Epidermal melanocyte (primary cell): ENCODE measurements around the gene RTN3.
"Not testable (repeated sequence)": the region's sequence is repeated elsewhere in the genome, so short reads cannot be mapped to it uniquely, and the experiment has no call there.

Source experiments
- DNase-seq: peaks from one replicate; pipeline ENCODE4 v3.0.0; 2011; ENCODE audit warnings: low spot score; ENCODE audit not compliant: insufficient read length

Gene RTN3

GRCh38 chr11:63681321-63682065 lies at the start of gene RTN3:
Gene RTN3, plus strand, starts transcription at chr11:63681500. Its CDS starts 137 bp downstream, at chr11:63681637.
- peak; percentile 89 for DNase-seq

DNA sequence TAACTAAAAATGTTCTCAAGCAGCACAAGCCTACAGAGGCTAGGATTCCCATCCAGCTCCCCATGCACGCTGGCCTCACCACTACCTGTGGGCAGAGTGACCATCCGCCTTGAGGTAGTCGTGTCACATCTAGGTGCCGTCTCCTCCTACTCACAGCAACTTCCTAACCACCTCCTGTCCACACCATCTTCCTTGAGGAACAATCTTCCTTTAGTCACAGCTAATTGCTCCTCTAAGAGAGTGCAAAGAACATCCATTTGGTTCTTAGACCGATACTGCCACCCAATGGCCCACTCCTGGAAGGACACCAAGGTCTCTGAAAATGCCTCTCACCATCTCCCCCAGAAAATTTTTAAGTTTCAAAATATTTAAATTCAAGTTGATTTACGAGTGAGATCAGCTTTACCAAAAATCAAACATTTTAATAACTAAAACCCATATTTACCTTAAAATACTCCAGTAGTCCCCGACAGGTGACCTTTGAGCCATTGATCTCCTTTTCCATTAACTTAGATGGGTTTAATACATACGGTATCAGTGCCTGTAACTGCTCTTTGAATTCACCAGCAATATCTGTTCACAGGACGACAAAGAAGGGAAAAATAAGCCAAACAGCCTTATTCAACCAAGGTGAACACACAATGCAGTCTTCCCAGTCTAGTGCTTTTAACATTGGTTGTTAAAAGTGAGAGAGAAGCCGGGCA lies 45.4 kb upstream of the RTN3 start:
- peak; percentile 68 for DNase-seq

- DNase-seq = not testable (repeated sequence)
These were observed 42.9 kb upstream of the RTN3 start for GRCh38 chr11:63638436-63638835.

DNA sequence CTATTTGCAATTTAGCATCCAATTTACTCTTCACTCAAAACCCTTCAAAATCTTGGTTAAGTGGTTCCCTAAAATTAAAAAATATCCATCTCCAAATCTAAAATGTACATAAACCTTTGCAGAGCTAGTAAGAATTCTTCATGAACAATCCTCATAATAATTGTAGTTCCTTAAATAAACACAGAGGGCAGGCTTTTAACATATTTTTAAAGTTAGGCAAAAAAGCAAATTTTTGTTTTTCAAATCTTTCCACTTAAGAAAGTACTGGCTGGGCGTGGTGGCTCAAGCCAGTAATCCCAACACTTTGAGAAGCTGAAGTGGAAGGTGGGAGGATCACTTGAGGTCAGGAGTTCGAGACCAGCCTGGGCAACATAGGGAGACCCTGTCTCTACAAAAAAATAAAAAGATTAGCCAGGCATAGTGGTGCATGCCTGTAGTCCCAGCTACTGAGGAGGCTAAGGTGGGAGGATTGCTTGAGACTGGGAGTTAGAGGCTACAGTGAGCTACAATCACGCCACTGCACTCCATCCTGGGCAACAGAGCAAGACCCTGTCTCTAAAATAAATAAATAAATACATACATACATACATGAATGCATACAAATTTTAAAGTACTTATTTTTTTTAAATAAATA lies 42.0 kb upstream of the RTN3 start:
- no peak for DNase-seq

- no peak for DNase-seq
These were observed 39.6 kb upstream of the RTN3 start for GRCh38 chr11:63641727-63642126.

GRCh38 chr11:63643205-63643604 lies 38.1 kb upstream of the RTN3 start:
- DNase-seq = no peak

GRCh38 chr11:63652671-63653070 lies 28.6 kb upstream of the RTN3 start:
- DNase-seq = no peak

DNA sequence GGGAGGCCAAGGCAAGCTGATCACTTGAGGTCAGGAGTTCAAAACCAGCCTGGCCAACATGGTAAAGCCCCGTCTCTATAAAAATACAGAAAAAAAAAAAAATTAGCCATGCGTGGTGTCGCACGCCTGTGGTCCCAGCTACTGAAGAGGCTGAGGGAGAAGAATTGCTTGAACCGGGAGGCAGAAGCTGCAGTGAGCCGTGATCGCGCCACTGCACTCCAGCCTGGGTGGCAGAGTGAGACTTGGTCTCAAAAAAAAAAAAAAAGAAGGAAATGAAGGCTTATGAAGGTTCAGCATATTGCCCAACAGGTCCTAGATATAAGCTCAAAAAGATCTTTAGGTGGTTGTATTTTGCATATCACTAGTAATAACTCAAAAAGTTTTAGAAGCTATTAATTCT lies 20.3 kb upstream of the RTN3 start:
- no peak for DNase-seq

DNA sequence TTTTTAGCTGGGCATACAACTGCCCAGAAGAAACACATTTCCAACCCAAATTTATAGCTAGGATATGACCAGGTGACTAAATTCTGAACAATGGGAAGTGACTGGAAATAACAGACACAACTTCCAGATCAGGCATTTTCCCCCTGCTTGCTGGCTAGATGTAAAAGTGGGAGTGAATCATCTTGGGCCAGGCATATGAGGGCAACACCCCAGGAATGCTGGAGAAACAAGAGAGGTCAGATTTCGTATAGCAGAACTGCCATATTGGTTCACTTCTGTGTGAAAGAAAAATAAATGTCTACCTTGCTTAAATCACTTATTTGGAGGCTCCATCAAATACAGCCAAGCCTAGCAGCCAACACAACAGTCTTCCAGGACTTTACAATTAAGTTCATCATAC lies 17.5 kb upstream of the RTN3 start:
- no peak for DNase-seq

GRCh38 chr11:63666874-63667273 lies 14.4 kb upstream of the RTN3 start:
- DNase-seq = no peak

DNA sequence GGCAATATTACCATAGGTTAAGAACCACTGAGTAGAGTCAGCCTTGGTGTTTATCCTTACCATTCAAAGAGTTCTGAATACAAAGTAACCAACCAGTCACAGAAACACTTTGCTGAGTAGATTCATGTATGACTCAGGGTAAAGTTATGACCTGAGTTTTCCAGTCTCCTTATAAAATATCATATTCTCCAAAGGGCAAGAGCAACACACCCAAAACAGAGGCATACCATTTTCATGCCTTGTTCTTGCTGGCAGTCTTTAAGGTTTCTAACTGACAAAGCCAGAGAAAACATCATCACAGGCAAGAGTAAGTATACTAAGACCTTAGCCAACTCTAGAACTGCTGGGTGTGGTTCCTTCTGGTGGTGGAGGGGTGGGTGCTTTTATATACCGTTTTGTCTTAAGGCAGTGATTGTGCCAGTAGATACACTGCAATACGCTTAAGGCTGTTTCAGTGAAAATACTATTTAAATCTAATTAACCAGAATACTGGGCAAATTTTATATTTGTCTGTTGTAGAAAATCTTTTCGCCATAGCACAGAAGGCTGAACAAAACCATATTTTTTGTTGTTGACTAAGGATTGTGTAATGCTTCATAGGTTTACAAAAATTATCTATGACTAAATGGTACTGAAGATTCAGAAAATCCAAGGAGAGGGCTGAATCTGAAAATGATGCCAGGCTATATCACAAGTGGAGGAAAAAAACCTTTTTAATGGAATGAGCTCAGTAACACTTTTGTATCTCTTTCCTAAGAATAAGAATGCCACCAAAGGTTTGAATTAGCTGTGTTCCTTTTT lies 13.1 kb upstream of the RTN3 start:
- no peak for DNase-seq

DNA sequence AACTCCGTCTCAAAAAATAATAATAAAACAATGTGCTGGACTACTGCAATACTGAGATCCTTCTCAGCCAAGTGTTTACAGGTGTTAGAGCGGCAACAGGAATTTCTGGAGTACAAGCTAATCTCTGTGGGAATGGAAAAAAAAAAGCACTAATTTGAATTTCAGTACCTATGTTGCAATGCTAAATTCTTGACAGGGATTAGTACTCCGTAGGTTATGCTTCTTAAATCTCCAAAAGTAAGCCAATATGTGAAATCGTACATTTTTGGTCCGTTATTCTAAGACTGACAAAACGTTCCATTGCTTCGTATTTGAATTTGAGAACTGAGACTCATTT lies 11.2 kb upstream of the RTN3 start:
- DNase-seq = no peak

GRCh38 chr11:63670433-63671321 lies 10.6 kb upstream of the RTN3 start:
- DNase-seq = peak; percentile 38

- DNase-seq = peak; percentile 91
These were observed 9.8 kb upstream of the RTN3 start, which contains the start of gene ATL3 for GRCh38 chr11:63671322-63672155. Gene ATL3, minus strand, starts transcription at chr11:63671376. Its CDS starts 41 bp downstream, at chr11:63671335.

DNA sequence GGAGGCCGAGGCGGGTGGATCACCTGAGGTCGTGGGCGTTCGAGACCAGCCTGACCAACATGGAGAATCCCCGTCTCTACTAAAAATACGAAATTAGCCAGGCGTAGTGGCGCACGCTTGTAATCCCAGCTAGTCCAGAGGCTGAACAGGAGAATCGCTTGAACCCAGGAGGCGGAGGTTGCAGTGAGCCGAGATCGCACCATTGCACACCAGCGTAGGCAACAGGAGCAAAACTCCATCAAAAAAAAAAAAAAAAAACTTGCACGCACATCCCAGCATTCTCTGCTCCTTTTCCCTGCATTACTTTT lies 9.2 kb upstream of the RTN3 start:
- no peak for DNase-seq

- no peak for DNase-seq
These were observed 8.3 kb upstream of the RTN3 start for GRCh38 chr11:63672936-63673539.

DNA sequence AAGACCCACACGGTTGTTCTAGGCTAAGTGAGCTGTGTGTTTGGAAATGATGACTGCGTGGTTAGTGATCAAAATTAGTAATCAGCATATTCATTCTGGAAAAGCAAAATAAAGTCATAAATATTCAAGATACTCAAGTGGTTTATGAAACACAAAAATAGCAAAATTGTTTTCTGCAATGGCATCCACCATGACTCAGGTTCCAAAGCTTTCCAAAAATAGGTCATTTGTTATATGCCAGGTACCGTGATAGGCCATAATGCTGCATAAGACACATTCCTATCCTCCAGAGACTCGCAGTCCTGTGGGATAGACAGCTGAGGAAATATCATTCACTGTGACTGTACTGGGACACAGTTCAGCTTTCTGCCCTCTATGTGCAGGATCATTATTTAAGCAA lies 7.7 kb upstream of the RTN3 start:
- no peak for DNase-seq

DNA sequence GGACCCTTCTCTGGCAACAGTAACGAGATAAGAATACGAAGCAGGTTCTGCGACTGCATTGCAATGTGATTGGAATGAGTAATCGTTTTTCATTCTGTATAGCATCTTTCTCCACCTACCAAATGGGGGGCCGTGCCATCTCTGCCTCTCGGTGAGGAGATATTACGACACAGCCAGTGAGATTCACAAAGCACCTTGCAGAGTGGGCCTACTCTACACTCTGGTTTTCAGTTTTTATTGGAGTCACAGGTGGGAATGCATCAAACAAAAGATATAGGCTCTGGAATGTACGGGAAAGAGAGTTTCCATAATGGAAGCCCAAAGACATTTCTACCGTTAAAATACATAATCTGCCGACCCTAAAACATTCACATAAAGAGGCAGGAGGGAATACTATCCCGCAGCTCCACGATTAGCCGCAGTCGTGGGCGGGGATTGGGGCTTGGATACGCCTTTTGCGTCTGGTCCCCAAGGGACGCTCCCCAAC lies 423 bp upstream of the RTN3 start:
- no peak for DNase-seq
